Astrocyte of the cerebellum (primary cell): ENCODE measurements around the gene CSAD.

ENCODE experiments used
- DNase-seq: peaks from one replicate; pipeline ENCODE4 v3.0.0-alpha.2; 2011; ENCODE audit warnings: low read depth
- H3K4me3 ChIP-seq: 2 replicates; pipeline ENCODE4 v1.5.1; 2011; ENCODE audit warnings: mild to moderate bottlenecking, low read depth, low read length, moderate library complexity
- in situ Hi-C: cut with HindIII; loops from 2 replicates; pipeline ENCODE4 v1.10.0; 2017; ENCODE audit warnings: low sequenced_read_pairs
- TF ChIP-seq, protein P1 (sequence below): IDR thresholded peaks from 2 replicates; pipeline ENCODE4 v1.5.1; 2012; ENCODE audit warnings: low read length, low read depth, moderate library complexity, mild to moderate bottlenecking; ENCODE audit errors: missing control alignments

CSAD gene

DNA sequence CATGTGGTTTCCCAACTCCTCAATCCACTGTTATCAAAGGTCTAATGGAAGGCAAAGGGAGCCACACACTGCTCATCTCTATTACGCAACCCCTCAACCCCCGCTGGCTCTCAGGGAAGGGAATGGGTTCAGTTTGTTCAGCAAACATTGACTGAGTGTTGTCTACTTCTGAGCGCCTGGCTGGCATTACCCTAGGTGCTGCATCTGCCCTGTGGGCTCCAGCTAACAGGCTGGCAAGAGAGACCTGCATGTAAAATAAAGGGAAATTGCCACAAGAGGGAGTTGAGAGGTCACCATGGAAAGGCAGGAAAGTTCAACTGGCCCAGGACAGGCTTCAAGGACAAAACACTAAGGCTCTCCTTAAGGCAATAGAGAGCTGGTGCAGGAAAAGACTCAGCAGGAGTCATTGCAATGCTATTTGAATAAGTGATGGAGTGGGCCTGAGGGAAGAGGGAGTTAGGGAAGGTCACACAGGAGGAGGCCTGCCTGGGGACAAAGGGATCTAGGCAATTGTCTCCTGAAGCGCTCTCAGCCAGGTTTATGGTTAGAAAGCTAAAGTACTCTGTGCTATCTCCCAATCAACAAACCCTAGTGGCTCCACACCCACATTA is 5.7 kb downstream of the CSAD start:
- H3K4me3 ChIP-seq, result no peak overlapping the region
- TF ChIP-seq, protein P1, sequence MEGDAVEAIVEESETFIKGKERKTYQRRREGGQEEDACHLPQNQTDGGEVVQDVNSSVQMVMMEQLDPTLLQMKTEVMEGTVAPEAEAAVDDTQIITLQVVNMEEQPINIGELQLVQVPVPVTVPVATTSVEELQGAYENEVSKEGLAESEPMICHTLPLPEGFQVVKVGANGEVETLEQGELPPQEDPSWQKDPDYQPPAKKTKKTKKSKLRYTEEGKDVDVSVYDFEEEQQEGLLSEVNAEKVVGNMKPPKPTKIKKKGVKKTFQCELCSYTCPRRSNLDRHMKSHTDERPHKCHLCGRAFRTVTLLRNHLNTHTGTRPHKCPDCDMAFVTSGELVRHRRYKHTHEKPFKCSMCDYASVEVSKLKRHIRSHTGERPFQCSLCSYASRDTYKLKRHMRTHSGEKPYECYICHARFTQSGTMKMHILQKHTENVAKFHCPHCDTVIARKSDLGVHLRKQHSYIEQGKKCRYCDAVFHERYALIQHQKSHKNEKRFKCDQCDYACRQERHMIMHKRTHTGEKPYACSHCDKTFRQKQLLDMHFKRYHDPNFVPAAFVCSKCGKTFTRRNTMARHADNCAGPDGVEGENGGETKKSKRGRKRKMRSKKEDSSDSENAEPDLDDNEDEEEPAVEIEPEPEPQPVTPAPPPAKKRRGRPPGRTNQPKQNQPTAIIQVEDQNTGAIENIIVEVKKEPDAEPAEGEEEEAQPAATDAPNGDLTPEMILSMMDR, result peak; percentile 20
- in situ Hi-C loops, result loop anchor here (5.0 kb wide), 2 partner anchors 108 to 122 kb away; partner anchors contain the start of genes MYG1 and PFDN5
- no peak for DNase-seq

DNA sequence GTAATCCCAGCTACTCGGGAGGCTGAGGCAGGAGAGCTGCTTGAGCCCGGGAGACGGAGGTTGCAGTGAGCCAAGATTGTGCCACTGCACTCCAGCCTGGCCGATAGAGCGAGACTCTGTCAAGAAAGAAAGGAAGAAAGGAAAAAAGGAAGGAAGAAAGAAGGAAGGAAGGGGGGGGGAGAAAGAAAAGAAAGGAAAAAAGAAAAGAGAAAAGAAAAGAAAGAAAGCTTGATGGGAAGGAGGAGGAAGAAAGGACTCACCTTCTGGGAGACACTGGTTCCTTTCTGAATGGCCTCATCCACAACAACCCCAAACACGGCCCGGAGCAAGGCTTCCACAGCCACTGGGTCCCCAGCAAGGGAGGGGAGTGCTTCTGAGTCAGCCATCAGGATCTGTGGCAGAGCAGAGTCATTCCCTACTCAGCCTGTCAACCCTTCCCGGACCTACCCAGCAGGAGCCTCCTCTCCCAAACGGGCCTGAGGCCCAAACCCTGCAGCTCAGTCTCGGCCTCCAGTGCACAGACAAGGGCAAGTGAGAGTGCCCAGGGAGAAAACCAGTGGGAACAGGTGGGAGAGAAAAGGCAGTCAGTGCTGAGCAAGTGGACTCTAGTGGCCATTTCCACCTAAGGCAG is 7.5 kb downstream of the CSAD start:
- in situ Hi-C loops, result loop anchor here (5.0 kb wide), 2 partner anchors 106 to 124 kb away; partner anchors contain the start of genes MYG1 and PFDN5
- no peak for DNase-seq
- no peak overlapping the region for H3K4me3 ChIP-seq

DNA sequence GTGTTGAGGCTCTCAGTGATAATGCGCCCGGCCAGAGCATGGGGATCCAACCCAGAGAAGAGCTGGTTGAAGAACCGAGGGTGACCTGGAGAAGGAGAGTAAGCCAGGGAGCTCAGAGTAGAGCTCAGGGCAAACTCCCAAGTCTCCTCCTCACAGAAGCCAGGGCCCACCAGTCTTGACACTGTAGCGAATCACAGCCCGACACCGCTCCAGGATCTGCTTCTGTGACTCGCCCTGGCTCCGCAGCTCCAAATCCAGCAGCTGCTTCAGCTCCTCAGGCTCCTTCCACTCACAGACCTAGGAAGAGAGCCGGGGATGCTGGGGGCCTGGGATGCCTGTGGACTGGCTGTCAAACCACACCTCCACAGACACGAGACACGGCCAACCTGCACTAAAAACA is 8.4 kb downstream of the CSAD start:
- TF ChIP-seq, protein P1, result no peak
- no peak for DNase-seq
- no peak overlapping the region for H3K4me3 ChIP-seq
- in situ Hi-C loops, result loop anchor here (5.0 kb wide), 2 partner anchors 105 to 125 kb away; partner anchors contain the start of genes MYG1 and PFDN5

More for the DNA sequence above, 7.5 kb downstream of the CSAD start:
- TF ChIP-seq, protein P1, result no peak

DNA sequence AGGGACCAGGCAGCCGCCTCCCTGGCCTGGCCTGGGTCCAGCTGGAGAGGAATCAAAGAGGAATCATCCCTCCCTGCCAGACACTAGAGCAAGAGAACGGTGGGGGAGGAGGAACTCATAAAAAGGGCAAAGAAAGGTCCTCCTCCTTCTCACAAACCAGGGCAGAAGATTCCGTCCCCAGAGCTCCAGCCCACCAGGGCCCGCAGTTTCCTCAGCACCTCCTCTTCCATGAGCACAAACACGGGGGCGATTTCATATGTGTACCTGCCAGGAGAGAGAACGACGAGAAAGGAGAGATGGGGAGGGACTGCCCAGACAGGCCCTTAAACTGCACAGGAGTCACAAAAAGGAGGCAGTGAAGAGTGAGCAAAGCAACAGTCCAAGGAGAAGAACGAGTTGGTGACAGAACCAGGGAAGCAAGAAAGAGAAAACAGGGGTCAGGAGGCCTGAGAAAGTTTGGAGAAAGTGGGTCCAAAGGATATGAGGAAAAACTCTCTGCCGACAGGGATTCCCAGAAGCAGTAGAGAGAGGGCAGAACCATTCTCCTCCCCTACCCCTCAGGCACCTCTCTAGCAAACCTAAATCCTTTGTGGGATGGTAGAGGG is 8.9 kb downstream of the CSAD start:
- no peak overlapping the region for H3K4me3 ChIP-seq
- no peak for DNase-seq
- TF ChIP-seq, protein P1, result no peak
- in situ Hi-C loops, result loop anchor here (5.0 kb wide), 2 partner anchors 105 to 125 kb away; partner anchors contain the start of genes MYG1 and PFDN5

DNA sequence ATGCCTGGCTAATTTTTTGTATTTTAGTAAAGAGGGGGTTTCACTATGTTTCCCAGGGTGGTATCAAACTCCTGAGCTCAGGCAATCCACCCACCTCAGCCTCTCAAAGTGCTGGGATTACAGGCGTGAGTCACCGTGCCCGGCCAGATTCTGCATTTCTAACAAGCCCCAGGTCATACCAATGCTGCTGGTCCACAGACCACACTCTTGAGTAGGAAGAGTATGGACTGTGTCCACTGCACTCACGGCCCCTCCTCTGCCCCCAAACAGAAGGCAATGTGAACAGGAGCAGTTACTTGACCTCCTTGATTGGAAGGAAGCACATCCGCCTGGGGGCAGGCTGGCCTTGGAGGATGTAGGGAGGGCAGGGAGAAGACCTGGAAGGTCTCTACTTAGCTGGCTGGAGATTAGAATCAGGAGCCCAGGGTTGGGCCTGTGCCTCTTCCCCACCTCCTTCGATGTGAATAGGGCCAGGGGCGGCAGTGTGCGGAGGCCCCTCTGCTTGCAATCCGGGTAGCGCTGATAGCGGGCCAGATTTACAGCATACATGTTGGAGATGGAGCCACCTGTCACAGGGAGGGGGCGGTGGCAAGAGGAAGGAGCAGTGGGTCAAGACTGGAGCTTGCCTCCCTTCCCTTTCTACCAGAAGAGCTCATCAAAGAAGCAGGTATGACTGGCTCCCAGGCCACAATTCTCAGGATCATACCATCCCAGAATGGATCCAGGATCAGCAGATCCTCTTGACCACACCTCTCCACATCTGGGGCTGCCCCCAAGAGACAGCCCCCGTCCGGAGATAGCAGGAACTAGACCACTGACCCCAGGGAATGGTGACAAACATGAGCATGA is 9.6 kb downstream of the CSAD start:
- H3K4me3 ChIP-seq, result no peak overlapping the region
- DNase-seq, result no peak
- in situ Hi-C loops, result loop anchor here (5.0 kb wide), 2 partner anchors 104 to 126 kb away; partner anchors contain the start of genes MYG1 and PFDN5
- TF ChIP-seq, protein P1, result no peak

DNA sequence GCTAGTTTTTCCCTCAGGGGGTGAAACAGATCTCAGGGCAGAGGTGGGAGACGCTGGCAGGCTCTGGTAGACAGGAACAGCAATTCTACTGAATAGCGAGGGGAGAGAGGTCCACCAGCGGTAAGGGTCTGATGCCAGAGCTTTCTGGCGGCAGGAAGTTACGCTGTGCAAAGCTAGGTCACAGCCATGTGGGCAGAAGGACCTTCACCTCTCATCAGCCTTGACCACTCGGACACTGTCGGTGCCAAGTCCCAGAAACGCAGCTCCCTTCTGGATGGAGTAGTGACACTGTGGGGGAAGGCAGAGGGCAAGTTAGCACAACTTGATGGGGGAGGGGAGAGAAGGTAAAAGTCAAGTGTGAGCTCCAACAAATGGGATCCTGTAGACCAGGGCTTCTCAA is 10.5 kb downstream of the CSAD start:
- DNase-seq, result no peak
- in situ Hi-C loops, result loop anchor here (5.0 kb wide), 2 partner anchors 103 to 127 kb away; partner anchors contain the start of genes MYG1 and PFDN5
- TF ChIP-seq, protein P1, result no peak
- H3K4me3 ChIP-seq, result no peak overlapping the region
